Retinal pigment epithelial cell (primary cell): Measurements from ENCODE around the gene CYREN.
"Not testable (repeated sequence)": the region's sequence is repeated elsewhere in the genome, so short reads cannot be mapped to it uniquely, and the experiment has no call there.

ENCODE experiments used
- DNase-seq: peaks from one replicate; pipeline ENCODE4 v3.0.0-alpha.2; 2010; ENCODE audit warnings: low read depth
- H3K4me3 ChIP-seq: 2 replicates; pipeline ENCODE4 v1.5.1; 2011; ENCODE audit warnings: mild to moderate bottlenecking, low read length, control low read depth, moderate library complexity
- CTCF ChIP-seq: conservative IDR thresholded peaks from 2 replicates; pipeline ENCODE4 v1.5.1; 2011; ENCODE audit warnings: low read depth, low read length, control low read depth, inconsistent platforms

The CYREN gene

GRCh38 chr7:135170274-135170997 is at the start of gene CYREN:
Gene CYREN (minus strand): TSS chr7:135170707. CDS start chr7:135168922, 1,785 bp downstream.
- TF ChIP-seq CTCF, result peak; percentile 69
- peak; percentile 74 for DNase-seq
- peak within 1 kb of the TSS; percentile 56 for H3K4me3 ChIP-seq

GRCh38 chr7:135217645-135218509 is 47.4 kb upstream of the CYREN start:
- no peak overlapping the region for H3K4me3 ChIP-seq
- DNase-seq, result no peak
- TF ChIP-seq CTCF, result no peak

- no peak for TF ChIP-seq CTCF
- H3K4me3 ChIP-seq, result no peak overlapping the region
- no peak for DNase-seq
Observed at GRCh38 chr7:135215698-135216097, 45.2 kb upstream of the CYREN start.

GRCh38 chr7:135215180-135215579 is 44.7 kb upstream of the CYREN start:
- no peak for DNase-seq
- no peak for TF ChIP-seq CTCF
- H3K4me3 ChIP-seq, result no peak overlapping the region

GRCh38 chr7:135213831-135214230 is 43.3 kb upstream of the CYREN start:
- TF ChIP-seq CTCF, result no peak
- H3K4me3 ChIP-seq, result no peak overlapping the region
- no peak for DNase-seq

- not testable (repeated sequence) for DNase-seq
- H3K4me3 ChIP-seq, result peak overlapping the region; percentile 81
Observed at GRCh38 chr7:135211946-135212685, 41.6 kb upstream of the CYREN start.
